ENCODE measurements around the gene RRP36.

DNA sequence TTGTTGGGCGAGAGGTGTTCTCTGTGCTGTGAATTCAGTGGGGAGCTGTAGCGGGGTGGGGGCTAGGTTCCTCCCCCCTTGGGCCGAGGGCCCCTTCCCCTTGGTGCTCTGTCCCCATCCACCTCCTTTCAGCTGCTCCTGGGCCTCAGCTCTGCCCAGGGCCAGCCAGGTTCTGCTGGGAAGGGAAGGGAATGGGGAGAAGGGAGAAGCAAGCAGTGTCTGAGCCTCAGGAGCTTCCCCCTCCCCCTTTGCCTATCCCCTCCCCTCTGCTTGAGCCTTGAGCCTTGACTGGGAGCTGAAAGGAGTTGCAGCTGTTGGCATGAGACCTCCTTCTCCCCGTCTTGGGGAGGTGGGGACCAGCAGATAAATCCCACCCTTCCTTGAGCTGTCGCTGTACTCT is 576 bp upstream of the RRP36 start:
- TF ChIP-seq CTCF (IDR thresholded peaks at IDR 0.05; ENCODE audit: poor library complexity) (no peak), EZH2 (IDR thresholded peaks at IDR 0.05; ENCODE audit: borderline replicate concordance) (no peak), EZH2phosphoT487 (IDR thresholded peaks at IDR 0.05; ENCODE audit: low read depth, severe bottlenecking, unreplicated experiment) (no peak)

All from hepatocyte (in vitro differentiated cells).